Keratinocyte (primary cell): ENCODE results near the gene TPD52L1.

Source experiments
- CTCF ChIP-seq, 3 experiments: IDR thresholded peaks in 1 of 3; conservative IDR thresholded peaks in 1 of 3; optimal IDR thresholded peaks in 1 of 3; 2 replicates in 2 of 3; 3 replicates in 1 of 3; pipeline versions ENCODE3 to v1.5.1; 2011; ENCODE audit warnings: low read length in 3 of 3, mild to moderate bottlenecking in 3 of 3, moderate library complexity in 2 of 3, control low read depth in 1 of 3, inconsistent platforms in 1 of 3; ENCODE audit not compliant: insufficient read depth in 2 of 3; ENCODE audit errors: extremely low read depth in 1 of 3
- EZH2 ChIP-seq: IDR thresholded peaks from one replicate; pipeline ENCODE4 v1.6.1; 2012; ENCODE audit warnings: inconsistent platforms, mild to moderate bottlenecking, low read length, moderate library complexity

- TF ChIP-seq CTCF (optimal IDR thresholded peaks at IDR 0.05 in 1 of 3, IDR thresholded peaks at IDR 0.05 in 1 of 3, conservative IDR thresholded peaks at IDR 0.05 in 1 of 3; ENCODE audit: extremely low read depth in 1 of 3, insufficient read depth in 2 of 3, low read length in 3 of 3) (no peak), EZH2 (no peak)
These were observed 35.8 kb upstream of the TPD52L1 start for GRCh38 chr6:125117818-125118217.
